A549 (cell line): Measurements from ENCODE around the gene NIN. TPM values are rescaled to one million over a fixed set of nuclear protein-coding genes. Genes with fewer than 3 reads are reported as not detected.

Experiments used
- ATAC-seq, 2 experiments: fragments of 200-7000 bp in 1 of 2; fragments of >200 bp in 1 of 2; cut with Nextera tagmentation in 1 of 2; cut with Tn5 transposase in 1 of 2; 3 replicates each; pipeline versions ENCODE4 v1.8.0 to v1.9.1; 2018 to 2020; ENCODE audit warnings: mild to moderate bottlenecking in 1 of 2, moderate library complexity in 1 of 2
- CTCF ChIA-PET: fragments of 300-600 bp; sonication (Branson Sonifier 250); formaldehyde crosslinking; extraction: SDS; loops from one replicate; lab custom pipeline; 2021; ENCODE audit warnings: antibody characterized with exemption, inconsistent platforms; lab: Yijun Ruan, JAX
- POLR2A ChIA-PET: fragments of 350-600 bp; formaldehyde crosslinking; extraction: SDS; loops from one replicate; lab custom pipeline; 2021; ENCODE audit warnings: antibody characterized with exemption, inconsistent platforms; lab: Yijun Ruan, JAX
- DNase-seq, 2 experiments: peaks; one replicate each; pipeline versions ENCODE4 v3.0.0 to v3.0.0-alpha.2; 2011 to 2016; ENCODE audit warnings: low read depth in 1 of 2, low spot score in 1 of 2
- FAIRE-seq: peaks from 2 replicates; lab custom pipeline; 2011; peaks lifted over from hg19 to GRCh38; lab: Jason Lieb, UNC
- H3K27ac ChIP-seq, 2 experiments: fragments of >200 bp; sonication (Bioruptor Twin); formaldehyde crosslinking; 3 replicates each; pipeline ENCODE4 v1.5.1; 2016 to 2017
- H3K4me1 ChIP-seq: fragments of >200 bp; sonication (Bioruptor Twin); formaldehyde crosslinking; 3 replicates; pipeline ENCODE4 v1.6.1; 2016
- H3K4me2 ChIP-seq: fragments of >200 bp; sonication (Bioruptor Twin); formaldehyde crosslinking; 3 replicates; pipeline ENCODE4 v1.6.1; 2016
- H3K4me3 ChIP-seq: fragments of >200 bp; sonication (Bioruptor Twin); formaldehyde crosslinking; 3 replicates; pipeline ENCODE4 v1.5.1; 2016
- H3K9me3 ChIP-seq: fragments of >200 bp; sonication (Bioruptor Twin); formaldehyde crosslinking; 3 replicates; pipeline ENCODE4 v1.6.1; 2016
- CBX8 ChIP-seq: fragments of 200-600 bp; sonication (generic); IDR thresholded peaks from 2 replicates; pipeline ENCODE4 v1.6.1; 2016
- CEBPB ChIP-seq, 2 experiments: fragments of >200 bp in 1 of 2; sonication (Bioruptor Twin) in 1 of 2; formaldehyde crosslinking in 1 of 2; IDR thresholded peaks; 2 replicates each; pipeline ENCODE4 v1.6.1; 2012 to 2016
- EHF ChIP-seq: fragments of 250-450 bp; sonication (Bioruptor Pico); IDR thresholded peaks from 2 replicates; pipeline ENCODE4 v1.5.0; 2020; ENCODE audit warnings: mild to moderate bottlenecking
- EHMT2 ChIP-seq: fragments of 200-600 bp; sonication (generic); IDR thresholded peaks from 2 replicates; pipeline ENCODE4 v1.6.1; 2016; ENCODE audit warnings: antibody characterized with exemption, low read depth, mild to moderate bottlenecking, moderate library complexity
- EP300 ChIP-seq, 2 experiments: fragments of >200 bp; sonication (Bioruptor Twin); formaldehyde crosslinking; IDR thresholded peaks; 2 replicates in 1 of 2; 3 replicates in 1 of 2; pipeline ENCODE4 v1.6.1; 2016 to 2017
- FOSB ChIP-seq: fragments of 250-450 bp; sonication (Bioruptor Pico); IDR thresholded peaks from 2 replicates; pipeline ENCODE4 v1.5.0; 2020; ENCODE audit warnings: mild to moderate bottlenecking, moderate library complexity
- FOXS1 ChIP-seq: fragments of 250-450 bp; sonication (Bioruptor Pico); IDR thresholded peaks from 2 replicates; pipeline ENCODE4 v1.5.0; 2020; ENCODE audit warnings: mild to moderate bottlenecking, moderate library complexity
- HOXB13 ChIP-seq: fragments of 250-450 bp; sonication (Bioruptor Pico); IDR thresholded peaks from 2 replicates; pipeline ENCODE4 v1.5.0; 2020; ENCODE audit warnings: low read depth, mild to moderate bottlenecking, moderate library complexity
- JUN ChIP-seq, 2 experiments: fragments of >200 bp; sonication (Bioruptor Twin); formaldehyde crosslinking; IDR thresholded peaks; 2 replicates in 1 of 2; 3 replicates in 1 of 2; pipeline ENCODE4 v1.6.1; 2016 to 2017
- KDM1A ChIP-seq: fragments of 200-600 bp; sonication (generic); IDR thresholded peaks from 2 replicates; pipeline ENCODE4 v1.6.1; 2016; ENCODE audit warnings: low read depth, mild to moderate bottlenecking
- KDM5A ChIP-seq: fragments of 200-600 bp; sonication (generic); IDR thresholded peaks from 2 replicates; pipeline ENCODE4 v1.6.1; 2016; ENCODE audit warnings: antibody characterized with exemption, mild to moderate bottlenecking
- MAFK ChIP-seq: fragments of 450-650 bp; IDR thresholded peaks from 2 replicates; pipeline ENCODE4 v1.6.1; 2014; ENCODE audit not compliant: partially characterized antibody
- MAX ChIP-seq: IDR thresholded peaks from 2 replicates; pipeline ENCODE4 v1.6.1; 2012
- MAZ ChIP-seq: fragments of 150-350 bp; IDR thresholded peaks from 2 replicates; pipeline ENCODE4 v1.6.1; 2014; ENCODE audit warnings: antibody characterized with exemption, low read depth, low read length, borderline replicate concordance
- MYC ChIP-seq: IDR thresholded peaks from 2 replicates; pipeline ENCODE4 v1.6.1; 2012; ENCODE audit warnings: mild to moderate bottlenecking, inconsistent platforms, low read length, improper control_type of control experiment, borderline replicate concordance
- NFE2L2 ChIP-seq: fragments of 150-350 bp; conservative IDR thresholded peaks from 2 replicates; pipeline ENCODE4 v1.6.1; 2014; ENCODE audit warnings: low read length
- NPAS2 ChIP-seq: fragments of 250-450 bp; sonication (Bioruptor Pico); IDR thresholded peaks from 2 replicates; pipeline ENCODE4 v1.8.0; 2022; ENCODE audit warnings: mild to moderate bottlenecking, moderate library complexity, borderline replicate concordance
- PBX3 ChIP-seq: IDR thresholded peaks from 2 replicates; pipeline ENCODE4 v1.6.1; 2012
- PHF8 ChIP-seq: fragments of 200-600 bp; sonication (generic); IDR thresholded peaks from 2 replicates; pipeline ENCODE4 v1.6.1; 2016; ENCODE audit warnings: low read depth, mild to moderate bottlenecking, antibody characterized with exemption, moderate library complexity, borderline replicate concordance
- POLR2A ChIP-seq: IDR thresholded peaks from 2 replicates; pipeline ENCODE4 v1.6.1; 2012; ENCODE audit warnings: mild to moderate bottlenecking, low read length
- POLR2AphosphoS2 ChIP-seq: conservative IDR thresholded peaks from 2 replicates; pipeline ENCODE4 v1.6.1; 2012; ENCODE audit warnings: low read length, improper control_type of control experiment, inconsistent platforms
- RAD21 ChIP-seq, 2 experiments: fragments of >200 bp in 1 of 2; sonication (Bioruptor Twin) in 1 of 2; formaldehyde crosslinking in 1 of 2; IDR thresholded peaks in 1 of 2; conservative IDR thresholded peaks in 1 of 2; 2 replicates in 1 of 2; 3 replicates in 1 of 2; pipeline ENCODE4 v1.6.1; 2012 to 2018; ENCODE audit warnings: inconsistent platforms in 1 of 2
- RARB ChIP-seq: fragments of 250-450 bp; sonication (Bioruptor Pico); IDR thresholded peaks from 2 replicates; pipeline ENCODE4 v1.8.0; 2021; ENCODE audit warnings: mild to moderate bottlenecking, moderate library complexity
- RFX5 ChIP-seq: fragments of 450-650 bp; IDR thresholded peaks from 2 replicates; pipeline ENCODE4 v1.7.1; 2014; ENCODE audit warnings: antibody characterized with exemption, mild to moderate bottlenecking, moderate library complexity
- SMC3 ChIP-seq: fragments of >200 bp; sonication (Bioruptor Twin); formaldehyde crosslinking; IDR thresholded peaks from 3 replicates; pipeline ENCODE4 v1.6.1; 2018; ENCODE audit warnings: inconsistent platforms
- SREBF2 ChIP-seq: fragments of 450-650 bp; IDR thresholded peaks from 2 replicates; pipeline ENCODE4 v1.6.1; 2014; ENCODE audit warnings: mild to moderate bottlenecking, moderate library complexity
- TFCP2L1 ChIP-seq: fragments of 250-450 bp; sonication (Bioruptor Pico); IDR thresholded peaks from 2 replicates; pipeline ENCODE4 v1.5.0; 2021; ENCODE audit warnings: mild to moderate bottlenecking
- TP53 ChIP-seq: fragments of 250-450 bp; sonication (Bioruptor Pico); IDR thresholded peaks from 2 replicates; pipeline ENCODE4 v1.5.0; 2021; ENCODE audit warnings: mild to moderate bottlenecking, moderate library complexity
- ZSCAN20 ChIP-seq: fragments of 250-450 bp; sonication (Bioruptor Pico); IDR thresholded peaks from 2 replicates; pipeline ENCODE4 v1.8.0; 2022; ENCODE audit warnings: mild to moderate bottlenecking, moderate library complexity
- WGBS: methylation state at CpG from one replicate; pipeline ENCODE4 v1.1.6; 2017; ENCODE audit errors: missing lambda C conversion rate; 5-methylcytosine and 5-hydroxymethylcytosine counted together
- polyA plus RNA-seq, 4 experiments: library from polyadenylated mRNA; depleted of rRNA in 3 of 4; stranded (reverse); fragments of >200 nt; fragmentation: RNase III in 1 of 4; extraction: RNeasy Plus Mini Kit Qiagen cat#74134 plus additional on column Dnase treatment in 1 of 4; gene quantifications; 2 replicates in 3 of 4; 3 replicates in 1 of 4; pipeline ENCODE4 v1.2.3, GENCODE V29; 2011 to 2017
- TF ChIP-seq, protein P1 (sequence below): fragments of 250-450 bp; sonication (Bioruptor Pico); IDR thresholded peaks from 2 replicates; pipeline ENCODE4 v1.5.0; 2020; ENCODE audit warnings: low read depth, mild to moderate bottlenecking, moderate library complexity
- TF ChIP-seq, protein P2 (sequence below): fragments of >200 bp; sonication (Bioruptor Twin); formaldehyde crosslinking; IDR thresholded peaks from 2 replicates; pipeline ENCODE4 v1.6.1; 2016

Gene NIN
- polyA plus RNA-seq, 2 of the 4 experiments (the other 2 are of a cell fraction): 12.4 to 19.5 TPM

DNA sequence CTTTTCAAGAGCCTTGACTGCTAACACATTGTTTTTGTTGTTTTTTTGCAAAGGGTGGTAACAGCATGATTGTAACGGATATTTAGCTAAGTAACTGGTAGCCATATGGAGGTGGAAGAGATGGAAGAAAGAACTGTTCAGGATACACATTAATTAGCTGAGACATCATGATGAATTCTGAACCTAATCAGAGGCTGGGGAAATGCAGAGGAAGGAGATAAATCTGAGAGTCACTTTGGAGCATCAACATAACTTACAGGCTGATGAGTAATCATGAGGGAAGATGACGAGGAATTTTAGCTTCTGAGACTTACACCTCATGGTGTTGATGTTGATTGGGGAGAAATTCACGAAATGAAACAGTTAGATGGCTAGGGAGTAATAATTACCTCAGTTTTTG lies 62.3 kb downstream of the NIN start:
- WGBS: 88% methylated on average over 3 of the region's 3 CpGs
- ATAC-seq: no peak
- TF ChIP-seq SMC3 (no peak), POLR2A (no peak), MAFK (no peak), KDM1A (no peak), EP300 (IDR thresholded peaks at IDR 0.05) (no peak), NPAS2 (CRISPR knock-in tag) (no peak), JUN (IDR thresholded peaks at IDR 0.05) (no peak), KDM5A (no peak), MYC (no peak), FOSB (no peak), TFCP2L1 (CRISPR knock-in tag) (no peak), HOXB13 (no peak), EHF (CRISPR knock-in tag) (no peak), MAZ (no peak), SREBF2 (no peak), NFE2L2 (no peak), FOXS1 (CRISPR knock-in tag) (no peak)
- TF ChIP-seq, protein P1, sequence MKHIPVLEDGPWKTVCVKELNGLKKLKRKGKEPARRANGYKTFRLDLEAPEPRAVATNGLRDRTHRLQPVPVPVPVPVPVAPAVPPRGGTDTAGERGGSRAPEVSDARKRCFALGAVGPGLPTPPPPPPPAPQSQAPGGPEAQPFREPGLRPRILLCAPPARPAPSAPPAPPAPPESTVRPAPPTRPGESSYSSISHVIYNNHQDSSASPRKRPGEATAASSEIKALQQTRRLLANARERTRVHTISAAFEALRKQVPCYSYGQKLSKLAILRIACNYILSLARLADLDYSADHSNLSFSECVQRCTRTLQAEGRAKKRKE (CRISPR knock-in tag): no peak
- TF ChIP-seq, all 56 proteins: peak for 0
- CTCF ChIA-PET: interaction anchor here (0.9 to 1.0 kb wide), 2 partner anchors 9 to 168 kb away, joined by 3 read pairs; no protein-coding TSS in a partner anchor
- Histone ChIP-seq H3K4me3 (no peak overlapping the region), H3K4me2 (no peak overlapping the region), H3K9me3 (no peaks in the 10 kb centered on the region), H3K27ac (no peak overlapping the region), H3K4me1 (peaks cover 5% of the 10 kb centered on the region; the same call in 2 of the 3 replicates)
- POLR2A ChIA-PET: no interaction called here
- no peak for DNase-seq
- no peak for FAIRE-seq

GRCh38 chr14:50766338-50766886 lies 64.5 kb downstream of the NIN start:
- 88% methylated on average over 6 of the region's 6 CpGs for WGBS
- CTCF ChIA-PET: interaction anchor here (0.7 to 11.4 kb wide), 7 partner anchors 8 to 147 kb away, joined by 3 to 151 read pairs (median 4); no protein-coding TSS in a partner anchor
- peaks cover 15% of the 10 kb centered on the region; the same call in 2 of the 3 replicates for H3K4me1 ChIP-seq
- POLR2A ChIA-PET: interaction anchor here (1.4 kb wide), 1 partner anchor 98 kb away, joined by 7 read pairs; the partner anchor contains the start of gene SAV1
- no peak overlapping the region for H3K4me3 ChIP-seq
- H3K27ac ChIP-seq: no peak overlapping the region
- no peak for ATAC-seq
- H3K9me3 ChIP-seq: no peaks in the 10 kb centered on the region
- H3K4me2 ChIP-seq: no peak overlapping the region
- TF ChIP-seq MAX (no peak), RAD21 (conservative IDR thresholded peaks at IDR 0.05 in 1 of 2, IDR thresholded peaks at IDR 0.05 in 1 of 2) (no peak), CBX8 (no peak), RFX5 (no peak), EHMT2 (no peak), TP53 (CRISPR knock-in tag) (no peak), EP300 (IDR thresholded peaks at IDR 0.05) (no peak), CEBPB (IDR thresholded peaks at IDR 0.05) (no peak), RARB (CRISPR knock-in tag) (no peak), PHF8 (no peak), MYC (no peak), TFCP2L1 (CRISPR knock-in tag) (no peak), FOXS1 (CRISPR knock-in tag) (no peak), NFE2L2 (no peak), POLR2AphosphoS2 (no peak), POLR2A (no peak), PBX3 (no peak), ZSCAN20 (CRISPR knock-in tag) (no peak), SMC3 (no peak)
- TF ChIP-seq, protein P2, sequence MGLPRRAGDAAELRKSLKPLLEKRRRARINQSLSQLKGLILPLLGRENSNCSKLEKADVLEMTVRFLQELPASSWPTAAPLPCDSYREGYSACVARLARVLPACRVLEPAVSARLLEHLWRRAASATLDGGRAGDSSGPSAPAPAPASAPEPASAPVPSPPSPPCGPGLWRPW: no peak
- FAIRE-seq: no peak
- DNase-seq: no peak
